Measurements from ENCODE around the gene GSE1. TPM values are rescaled to one million over a fixed set of nuclear protein-coding genes. Genes with fewer than 3 reads are reported as not detected.

GSE1 gene
- total RNA-seq, 1 experiment from 2014 or later = 97.5 TPM

GRCh38 chr16:85678821-85679220 is 65.7 kb downstream of the GSE1 start:
- no peaks in the 10 kb centered on the region for H3K27me3 ChIP-seq (ENCODE audit: control insufficient read depth, insufficient read depth, low read length)
- peaks cover 8% of the 10 kb centered on the region for H3K4me1 ChIP-seq (ENCODE audit: control insufficient read depth, insufficient read depth, low read length)
- CTCF ChIA-PET = no interaction called here
- in situ Hi-C loops (cut with HindIII; ENCODE audit: low pct_unique_long_range_greater_than_20kb, low sequenced_read_pairs) = no loop called here
- intact Hi-C loops (cut with micrococcal nuclease; ENCODE audit: unreplicated experiment) = loop anchor here (5.0 kb wide), 1 partner anchor 38 kb away; no protein-coding TSS in a partner anchor
- H3K4me3 ChIP-seq (ENCODE audit: low read depth in 2 of 2, low read length in 2 of 2) = no peak overlapping the region
- TF ChIP-seq TCF7L2 (IDR thresholded peaks at IDR 0.05; ENCODE audit: low read depth, low read length) = no peak
- TF ChIP-seq, protein P1, sequence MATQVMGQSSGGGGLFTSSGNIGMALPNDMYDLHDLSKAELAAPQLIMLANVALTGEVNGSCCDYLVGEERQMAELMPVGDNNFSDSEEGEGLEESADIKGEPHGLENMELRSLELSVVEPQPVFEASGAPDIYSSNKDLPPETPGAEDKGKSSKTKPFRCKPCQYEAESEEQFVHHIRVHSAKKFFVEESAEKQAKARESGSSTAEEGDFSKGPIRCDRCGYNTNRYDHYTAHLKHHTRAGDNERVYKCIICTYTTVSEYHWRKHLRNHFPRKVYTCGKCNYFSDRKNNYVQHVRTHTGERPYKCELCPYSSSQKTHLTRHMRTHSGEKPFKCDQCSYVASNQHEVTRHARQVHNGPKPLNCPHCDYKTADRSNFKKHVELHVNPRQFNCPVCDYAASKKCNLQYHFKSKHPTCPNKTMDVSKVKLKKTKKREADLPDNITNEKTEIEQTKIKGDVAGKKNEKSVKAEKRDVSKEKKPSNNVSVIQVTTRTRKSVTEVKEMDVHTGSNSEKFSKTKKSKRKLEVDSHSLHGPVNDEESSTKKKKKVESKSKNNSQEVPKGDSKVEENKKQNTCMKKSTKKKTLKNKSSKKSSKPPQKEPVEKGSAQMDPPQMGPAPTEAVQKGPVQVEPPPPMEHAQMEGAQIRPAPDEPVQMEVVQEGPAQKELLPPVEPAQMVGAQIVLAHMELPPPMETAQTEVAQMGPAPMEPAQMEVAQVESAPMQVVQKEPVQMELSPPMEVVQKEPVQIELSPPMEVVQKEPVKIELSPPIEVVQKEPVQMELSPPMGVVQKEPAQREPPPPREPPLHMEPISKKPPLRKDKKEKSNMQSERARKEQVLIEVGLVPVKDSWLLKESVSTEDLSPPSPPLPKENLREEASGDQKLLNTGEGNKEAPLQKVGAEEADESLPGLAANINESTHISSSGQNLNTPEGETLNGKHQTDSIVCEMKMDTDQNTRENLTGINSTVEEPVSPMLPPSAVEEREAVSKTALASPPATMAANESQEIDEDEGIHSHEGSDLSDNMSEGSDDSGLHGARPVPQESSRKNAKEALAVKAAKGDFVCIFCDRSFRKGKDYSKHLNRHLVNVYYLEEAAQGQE (IDR thresholded peaks at IDR 0.05; ENCODE audit: insufficient read depth in 1 of 2, low read depth in 2 of 2, low read length in 1 of 2) = no peak
- POLR2A ChIA-PET = no interaction called here
- H3K36me3 ChIP-seq (ENCODE audit: control insufficient read depth, insufficient read depth, low read length) = peaks cover 4% of the 10 kb centered on the region
- BruUV-seq (replicated peaks) = no TSS peak
- no peak overlapping the region for H3K27ac ChIP-seq (ENCODE audit: low read length)
- ATAC-seq (no peak), DNase-seq (ENCODE audit: low read depth, low spot score) (no peak)
- H3K9me3 ChIP-seq (ENCODE audit: control insufficient read depth, insufficient read depth, low read depth, low read length) = no peaks in the 10 kb centered on the region

DNA sequence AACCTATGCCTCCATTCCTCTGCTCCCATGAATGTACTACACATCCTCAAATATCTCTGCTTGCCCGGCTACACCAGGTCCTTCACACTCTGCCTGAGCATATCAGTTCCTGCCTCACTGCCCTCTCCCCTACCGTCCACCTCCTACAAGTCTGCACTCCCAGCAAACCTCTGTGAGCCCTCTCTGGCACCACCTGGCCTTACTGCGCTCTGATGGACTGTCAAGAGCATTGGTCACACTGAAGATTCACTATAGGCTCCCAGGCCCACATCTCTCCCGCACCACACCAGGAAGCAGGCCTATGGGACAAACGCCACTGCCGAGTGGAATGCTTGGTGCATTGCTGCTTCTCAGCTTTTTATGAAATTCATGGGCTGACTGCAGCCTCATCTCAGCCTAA is 66.7 kb downstream of the GSE1 start:
- POLR2A ChIA-PET = no interaction called here
- Histone ChIP-seq H3K4me3 (ENCODE audit: low read depth in 2 of 2, low read length in 2 of 2) (no peak overlapping the region), H3K27ac (ENCODE audit: low read length) (no peak overlapping the region), H3K4me1 (ENCODE audit: control insufficient read depth, insufficient read depth, low read length) (no peaks in the 10 kb centered on the region), H3K36me3 (ENCODE audit: control insufficient read depth, insufficient read depth, low read length) (peaks cover 4% of the 10 kb centered on the region), H3K9me3 (ENCODE audit: control insufficient read depth, insufficient read depth, low read depth, low read length) (no peaks in the 10 kb centered on the region), H3K27me3 (ENCODE audit: control insufficient read depth, insufficient read depth, low read length) (no peaks in the 10 kb centered on the region)
- CTCF ChIA-PET = no interaction called here
- no peak for TF ChIP-seq SIN3A (IDR thresholded peaks at IDR 0.05; ENCODE audit: borderline replicate concordance, insufficient read depth, low read depth, low read length)
- TF ChIP-seq, protein P1 (IDR thresholded peaks at IDR 0.05; ENCODE audit: insufficient read depth in 1 of 2, low read depth in 2 of 2, low read length in 1 of 2) = no peak
- TF ChIP-seq TCF7L2 (IDR thresholded peaks at IDR 0.05; ENCODE audit: low read depth, low read length) = no peak
- no TSS peak for BruUV-seq (replicated peaks)
- in situ Hi-C loops (cut with HindIII; ENCODE audit: low pct_unique_long_range_greater_than_20kb, low sequenced_read_pairs) (no loop called here), intact Hi-C loops (cut with micrococcal nuclease; ENCODE audit: unreplicated experiment) (loop anchor here (5.0 kb wide), 1 partner anchor 37 kb away; no protein-coding TSS in a partner anchor)
- no peak for ATAC-seq
- no peak for DNase-seq (ENCODE audit: low read depth, low spot score)

DNA sequence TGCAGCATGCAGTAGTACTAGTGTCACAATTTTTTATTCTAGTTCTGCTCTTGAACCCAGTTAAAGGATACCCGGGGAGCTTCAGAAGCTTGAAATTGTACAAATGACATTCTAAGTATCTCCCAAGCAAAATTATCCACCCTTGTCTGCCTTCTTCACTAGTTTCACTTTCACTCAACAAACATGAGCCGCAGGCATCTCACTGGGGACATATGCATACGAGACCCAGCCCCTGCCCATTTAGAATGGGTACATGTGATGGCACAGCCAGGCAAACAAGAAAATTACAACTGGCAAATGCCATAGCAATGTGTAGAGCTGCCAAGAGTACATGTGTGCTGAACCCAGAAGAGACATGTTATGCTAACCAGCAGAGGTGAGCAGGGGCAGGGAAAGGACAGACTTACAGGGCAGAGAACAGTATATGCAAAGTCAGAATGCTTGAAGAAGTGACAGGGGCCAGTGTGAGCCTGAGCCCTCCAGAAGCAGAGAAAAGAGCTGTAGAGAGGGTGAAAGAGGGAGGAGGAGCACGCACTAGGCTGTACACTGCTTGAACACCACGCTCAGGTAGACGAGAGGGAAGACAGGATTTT is 67.3 kb downstream of the GSE1 start:
- TF ChIP-seq TCF7L2 (IDR thresholded peaks at IDR 0.05; ENCODE audit: low read depth, low read length) = no peak
- ChIA-PET CTCF (no interaction called here), POLR2A (no interaction called here)
- Histone ChIP-seq H3K27me3 (ENCODE audit: control insufficient read depth, insufficient read depth, low read length) (no peaks in the 10 kb centered on the region), H3K9me3 (ENCODE audit: control insufficient read depth, insufficient read depth, low read depth, low read length) (no peaks in the 10 kb centered on the region), H3K4me1 (ENCODE audit: control insufficient read depth, insufficient read depth, low read length) (no peaks in the 10 kb centered on the region), H3K4me3 (ENCODE audit: low read depth in 2 of 2, low read length in 2 of 2) (no peak overlapping the region), H3K36me3 (ENCODE audit: control insufficient read depth, insufficient read depth, low read length) (peaks cover 4% of the 10 kb centered on the region), H3K27ac (ENCODE audit: low read length) (no peak overlapping the region)
- in situ Hi-C loops (cut with HindIII; ENCODE audit: low pct_unique_long_range_greater_than_20kb, low sequenced_read_pairs) (no loop called here), intact Hi-C loops (cut with micrococcal nuclease; ENCODE audit: unreplicated experiment) (no loop called here)
- no TSS peak for BruUV-seq (replicated peaks)
- ATAC-seq (no peak), DNase-seq (ENCODE audit: low read depth, low spot score) (no peak)
